Heart left ventricle (tissue), 13 donors: Measurements from ENCODE around the gene CARS1.

ENCODE experiments used
- POLR2A ChIP-seq, 2 donors: fragments of 450-650 bp; IDR thresholded peaks; one replicate each; pipeline ENCODE4 v1.6.1; 2017; ENCODE audit warnings: antibody characterized with exemption in 2 of 2, mild to moderate bottlenecking in 2 of 2, moderate library complexity in 2 of 2
- TF ChIP-seq, protein P1 (sequence below), 12 donors: fragments of 200-600 bp; sonication (generic) in 4 of 12; IDR thresholded peaks; one replicate each; pipeline versions ENCODE4 v1.5.0 to v1.8.0; 2018 to 2022; ENCODE audit warnings: antibody characterized with exemption in 12 of 12, mild to moderate bottlenecking in 5 of 12
- donor health status: ischemic (EF 13 %, LVEDD 7.1; RV severe dilation, severe dysfunction).
- donor health status: DM: no; HTN: yes; CAD: no.
- donor health status: DM: no; HTN: no; CAD: no.
- donor health status: ischemic (EF 25% LVEDD 6.9; RV normal size, moderate dysfunction).
- donor health status: ischemic (EF 25% LVEDD 5.7; RV mildly dilated, moderate dysfunction).
- donor health status: ischemic (EF 35%, LVEDD 5.7; RV mildly dilated, moderate dysfunction).
- donor health status: nonischemic (EF 11% LVEDD 7.7; RV severe dilation, severe dysfunction).
- donor health status: DM: yes; HTN: yes; CAD: no.
- donor health status: PGD.
- donor health status: ischemic (EF 29% LVEDD 5.4; RV normal size, mild dysfunction).
- donor health status: nonischemic (EF 23%, LVEDD 6.1; RV moderate dilation, normal function).

DNA sequence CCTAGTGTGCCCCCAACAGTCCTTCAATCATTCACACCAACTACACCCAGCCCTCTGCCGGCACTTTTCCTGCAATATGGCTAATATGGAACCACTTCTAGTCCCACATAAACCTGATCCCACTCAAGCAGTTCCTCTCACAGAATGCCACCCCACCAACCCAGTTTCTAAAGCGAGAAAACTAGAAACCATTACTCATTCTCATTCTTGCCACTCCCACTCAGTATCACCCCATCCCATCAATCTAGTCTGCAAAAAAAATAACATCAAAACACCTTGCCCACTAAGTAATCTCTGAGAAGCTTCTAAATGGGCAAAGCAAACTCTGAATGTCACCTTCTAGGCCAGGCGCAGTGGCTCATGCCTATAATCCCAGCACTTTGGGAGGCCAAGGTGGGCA lies 83.0 kb downstream of the CARS1 start:
- TF ChIP-seq, protein P1, sequence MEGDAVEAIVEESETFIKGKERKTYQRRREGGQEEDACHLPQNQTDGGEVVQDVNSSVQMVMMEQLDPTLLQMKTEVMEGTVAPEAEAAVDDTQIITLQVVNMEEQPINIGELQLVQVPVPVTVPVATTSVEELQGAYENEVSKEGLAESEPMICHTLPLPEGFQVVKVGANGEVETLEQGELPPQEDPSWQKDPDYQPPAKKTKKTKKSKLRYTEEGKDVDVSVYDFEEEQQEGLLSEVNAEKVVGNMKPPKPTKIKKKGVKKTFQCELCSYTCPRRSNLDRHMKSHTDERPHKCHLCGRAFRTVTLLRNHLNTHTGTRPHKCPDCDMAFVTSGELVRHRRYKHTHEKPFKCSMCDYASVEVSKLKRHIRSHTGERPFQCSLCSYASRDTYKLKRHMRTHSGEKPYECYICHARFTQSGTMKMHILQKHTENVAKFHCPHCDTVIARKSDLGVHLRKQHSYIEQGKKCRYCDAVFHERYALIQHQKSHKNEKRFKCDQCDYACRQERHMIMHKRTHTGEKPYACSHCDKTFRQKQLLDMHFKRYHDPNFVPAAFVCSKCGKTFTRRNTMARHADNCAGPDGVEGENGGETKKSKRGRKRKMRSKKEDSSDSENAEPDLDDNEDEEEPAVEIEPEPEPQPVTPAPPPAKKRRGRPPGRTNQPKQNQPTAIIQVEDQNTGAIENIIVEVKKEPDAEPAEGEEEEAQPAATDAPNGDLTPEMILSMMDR (IDR thresholded peaks at IDR 0.05) = no peak
- no peak for TF ChIP-seq POLR2A (IDR thresholded peaks at IDR 0.05)
